IMR-90 (cell line): ENCODE results near the gene MAFG. TPM values are rescaled to one million over a fixed set of nuclear protein-coding genes. Genes with fewer than 3 reads are reported as not detected.

Experiments used
- ATAC-seq: fragments of 200-7000 bp; cut with Tn5 transposase; 2 replicates; pipeline ENCODE4 v1.9.1; 2020; ENCODE audit warnings: low read depth, mild to moderate bottlenecking, moderate library complexity
- BruUV-seq: library from RNA; stranded (reverse); fragments of 400-500 nt; replicated peaks from 2 replicates; lab custom pipeline; 2021; lab: Mats Ljungman, UMichigan
- CTCF ChIA-PET: fragments of 300-600 bp; formaldehyde crosslinking; extraction: SDS; loops from one replicate; lab custom pipeline; 2021; ENCODE audit warnings: antibody characterized with exemption; lab: Yijun Ruan, JAX
- POLR2A ChIA-PET: fragments of 300-600 bp; sonication (Branson Sonifier 250); formaldehyde crosslinking; loops from one replicate; lab custom pipeline; 2022; ENCODE audit warnings: antibody characterized with exemption; ENCODE audit not compliant: unreplicated experiment; lab: Charles Lee
- DNase-seq: peaks from one replicate; pipeline ENCODE4 v3.0.0; 2013
- H2AFZ ChIP-seq: replicated peaks from 2 replicates; pipeline ENCODE3; 2013; ENCODE audit warnings: low read length, mild to moderate bottlenecking; ENCODE audit not compliant: poor library complexity
- H2AK5ac ChIP-seq: 2 replicates; pipeline ENCODE4 v1.6.1; 2013; ENCODE audit warnings: low read depth, low read length, inconsistent platforms
- H2AK9ac ChIP-seq: replicated peaks from 2 replicates; pipeline ENCODE3; 2013; ENCODE audit warnings: mild to moderate bottlenecking, low read depth, low read length, moderate library complexity; ENCODE audit not compliant: poor library complexity
- H2BK120ac ChIP-seq: 2 replicates; pipeline ENCODE4 v1.6.1; 2013; ENCODE audit warnings: low read depth, low read length, inconsistent platforms
- H2BK15ac ChIP-seq: 3 replicates; pipeline ENCODE4 v1.6.1; 2013; ENCODE audit warnings: low read depth, low read length, inconsistent platforms
- H2BK20ac ChIP-seq: 2 replicates; pipeline ENCODE4 v1.6.1; 2013; ENCODE audit warnings: low read depth, mild to moderate bottlenecking, inconsistent platforms, low read length, moderate library complexity
- H2BK5ac ChIP-seq: 2 replicates; pipeline ENCODE4 v1.6.1; 2013; ENCODE audit warnings: mild to moderate bottlenecking, low read depth, low read length, inconsistent platforms; ENCODE audit not compliant: poor library complexity, severe bottlenecking
- H3K14ac ChIP-seq: replicated peaks from 2 replicates; pipeline ENCODE4 v1.6.1; 2013; ENCODE audit warnings: low read depth, low read length, inconsistent platforms
- H3K18ac ChIP-seq: 2 replicates; pipeline ENCODE4 v1.6.1; 2013; ENCODE audit warnings: low read depth, low read length, control low read depth
- H3K23ac ChIP-seq: 2 replicates; pipeline ENCODE4 v1.6.1; 2013; ENCODE audit warnings: low read depth, low read length, inconsistent platforms
- H3K27ac ChIP-seq: 2 replicates; pipeline ENCODE4 v1.5.1; 2013; ENCODE audit warnings: mild to moderate bottlenecking, control low read depth, low read length; ENCODE audit not compliant: insufficient read depth
- H3K27me3 ChIP-seq: 2 replicates; pipeline ENCODE4 v1.6.1; 2013; ENCODE audit warnings: low read length; ENCODE audit not compliant: control insufficient read depth, insufficient read depth
- H3K36me3 ChIP-seq: 2 replicates; pipeline ENCODE4 v1.6.1; 2013; ENCODE audit warnings: low read length, mixed read lengths; ENCODE audit not compliant: control insufficient read depth, insufficient read depth
- H3K4ac ChIP-seq: 2 replicates; pipeline ENCODE4 v1.6.1; 2013; ENCODE audit warnings: low read depth, low read length, inconsistent platforms
- H3K4me1 ChIP-seq: 2 replicates; pipeline ENCODE4 v1.6.1; 2013; ENCODE audit warnings: low read length, mixed read lengths; ENCODE audit not compliant: control insufficient read depth, insufficient read depth
- H3K4me2 ChIP-seq: 2 replicates; pipeline ENCODE4 v1.6.1; 2013; ENCODE audit warnings: low read depth, mild to moderate bottlenecking, control low read depth, low read length, moderate library complexity
- H3K4me3 ChIP-seq: 2 replicates; pipeline ENCODE4 v1.5.1; 2013; ENCODE audit warnings: low read depth, mild to moderate bottlenecking, control low read depth, low read length, moderate library complexity; ENCODE audit not compliant: insufficient read depth
- H3K56ac ChIP-seq: 2 replicates; pipeline ENCODE4 v1.6.1; 2013; ENCODE audit warnings: low read length, inconsistent platforms; ENCODE audit not compliant: insufficient read depth; ENCODE audit errors: extremely low read depth
- H3K79me1 ChIP-seq, 2 experiments: 2 replicates each; pipeline ENCODE4 v1.6.1; 2013; ENCODE audit warnings: low read length in 2 of 2, inconsistent platforms in 1 of 2, low read depth in 1 of 2
- H3K9ac ChIP-seq: 2 replicates; pipeline ENCODE4 v1.6.1; 2013; ENCODE audit warnings: low read depth, low read length, control low read depth
- H3K9me1 ChIP-seq: 2 replicates; pipeline ENCODE4 v1.6.1; 2013; ENCODE audit warnings: low read length, inconsistent platforms; ENCODE audit not compliant: insufficient read depth
- H3K9me3 ChIP-seq: 2 replicates; pipeline ENCODE4 v1.6.1; 2013; ENCODE audit warnings: low read length; ENCODE audit not compliant: control insufficient read depth, insufficient read depth
- H4K20me1 ChIP-seq: 2 replicates; pipeline ENCODE4 v1.6.1; 2013; ENCODE audit warnings: low read length, inconsistent platforms; ENCODE audit not compliant: insufficient read depth
- H4K5ac ChIP-seq: 2 replicates; pipeline ENCODE4 v1.6.1; 2013; ENCODE audit warnings: mild to moderate bottlenecking, low read depth, low read length, control low read depth
- H4K8ac ChIP-seq, 2 experiments: 2 replicates each; pipeline ENCODE4 v1.6.1; 2013; ENCODE audit warnings: low read depth in 2 of 2, low read length in 2 of 2, control low read depth in 1 of 2, inconsistent platforms in 1 of 2
- H4K91ac ChIP-seq: 2 replicates; pipeline ENCODE4 v1.6.1; 2013; ENCODE audit warnings: low read depth, low read length, inconsistent platforms; ENCODE audit not compliant: insufficient read depth
- MAFK ChIP-seq: IDR thresholded peaks from 2 replicates; pipeline ENCODE4 v1.6.1; 2012; ENCODE audit warnings: low read depth, low read length, improper control_type of control experiment
- NFE2L2 ChIP-seq: fragments of 150-350 bp; IDR thresholded peaks from 2 replicates; pipeline ENCODE4 v1.6.1; 2016; ENCODE audit warnings: low read depth, mild to moderate bottlenecking, low read length
- RCOR1 ChIP-seq: IDR thresholded peaks from 2 replicates; pipeline ENCODE4 v1.6.1; 2012; ENCODE audit warnings: mild to moderate bottlenecking, low read length, improper control_type of control experiment; ENCODE audit not compliant: insufficient replicate concordance
- WGBS, 2 experiments: methylation state at CpG; one replicate each; pipeline versions ENCODE4 v1.1.5 to v1.1.7; 2013; ENCODE audit warnings: missing lambda C conversion rate in 2 of 2; ENCODE audit not compliant: insufficient read length in 1 of 2; ENCODE audit errors: extremely low coverage in 2 of 2; 5-methylcytosine and 5-hydroxymethylcytosine counted together
- dilution Hi-C: fragments of 300-500 bp; cut with HindIII; formaldehyde crosslinking; loops from one replicate; pipeline ENCODE4 v1.14.3; 2018; ENCODE audit warnings: low sequenced_read_pairs; ENCODE audit not compliant: unreplicated experiment
- in situ Hi-C: fragments of 300-500 bp; cut with MboI; formaldehyde crosslinking; loops from 3 replicates; pipeline ENCODE4 v1.14.3; 2019; ENCODE audit warnings: low sequenced_read_pairs, inconsistent platforms, mixed read lengths
- intact Hi-C: fragments of 100-400 bp; cut with micrococcal nuclease; formaldehyde crosslinking; loops from 2 replicates; pipeline ENCODE4 v1.10.0; 2022
- polyA plus RNA-seq, 3 experiments: library from polyadenylated mRNA; depleted of rRNA; stranded (reverse); fragments of >200 nt; gene quantifications; 2 replicates each; pipeline ENCODE4 v1.2.3, GENCODE V29; 2012; ENCODE audit warnings: low replicate concordance in 1 of 3
- total RNA-seq: library from RNA; depleted of rRNA; stranded (reverse); fragments of >200 nt; gene quantifications from 2 replicates; pipeline ENCODE4 v1.2.3, GENCODE V29; 2012

MAFG gene
- total and polyA plus RNA-seq, 2 of the 4 experiments (the other 2 are of a cell fraction) = 6.1 to 15.4 TPM

DNA sequence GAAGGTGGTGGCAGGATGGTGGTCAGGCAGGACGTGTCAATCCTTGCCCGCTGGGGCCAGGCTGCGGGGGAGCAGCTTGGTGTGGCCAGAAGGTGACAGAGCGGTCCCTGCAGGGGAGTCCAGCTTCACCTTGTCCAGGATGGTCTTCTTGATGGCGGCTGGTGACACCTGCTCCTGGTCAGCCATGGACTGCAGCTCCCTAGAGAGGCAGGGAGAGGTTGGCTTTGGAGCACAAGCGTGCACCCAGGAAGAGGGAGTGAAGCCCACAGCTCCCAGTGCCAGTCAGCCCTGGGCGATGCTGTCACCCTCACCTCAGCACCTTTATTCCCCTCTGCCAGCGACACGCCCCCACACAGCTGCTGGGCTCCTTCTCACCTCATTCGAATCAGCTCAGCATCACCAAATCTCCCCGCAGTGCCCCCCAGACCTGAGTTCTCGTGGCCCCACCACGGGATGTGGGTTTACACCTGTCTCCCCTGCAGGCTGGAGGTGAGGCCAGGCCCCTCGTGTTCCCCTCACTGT lies 5.7 kb upstream of the MAFG start:
- Histone ChIP-seq H2AK5ac (no peak overlapping the region), H3K4ac (no peak overlapping the region), H3K9me3 (no peaks in the 10 kb centered on the region), H3K36me3 (peaks cover 27% of the 10 kb centered on the region; the same call in 1 of the 2 replicates), H3K18ac (no peak overlapping the region), H3K27me3 (no peaks in the 10 kb centered on the region), H2BK5ac (no peak overlapping the region), H3K14ac (no peak overlapping the region), H2BK15ac (no peak overlapping the region), H3K9me1 (peaks cover 8% of the 10 kb centered on the region), H4K91ac (no peak overlapping the region), H4K5ac (no peak overlapping the region), H3K23ac (no peak overlapping the region), H3K27ac (no peak overlapping the region), H3K9ac (no peak overlapping the region), H2BK20ac (no peak overlapping the region), H3K4me2 (no peak overlapping the region), H3K56ac (no peak overlapping the region), H3K4me3 (no peak overlapping the region), H2AFZ (no peak overlapping the region), H2AK9ac (no peak overlapping the region), H3K4me1 (peaks cover 10% of the 10 kb centered on the region), H2BK120ac (no peak overlapping the region), H3K79me1 (peaks cover 16 to 47% of the 10 kb centered on the region in 2 experiments), H4K8ac (no peak overlapping the region), H4K20me1 (peaks cover 11% of the 10 kb centered on the region)
- dilution Hi-C loops (no loop called here), intact Hi-C loops (no loop called here), in situ Hi-C loops (no loop called here)
- 100% methylated on average over 3 of the region's 14 CpGs; no CpG with 5 or more reads in 1 of the 2 experiments for WGBS, 2 experiments
- no peak for ATAC-seq
- no TSS peak for BruUV-seq
- CTCF ChIA-PET = no interaction called here
- TF ChIP-seq NFE2L2 (no peak), MAFK (no peak), RCOR1 (no peak)
- POLR2A ChIA-PET = no interaction called here
- DNase-seq = no peak
